Suprapubic skin (tissue), 4 donors: ENCODE data around the gene VAV2.

Experiments
- CTCF ChIP-seq, 2 donors: fragments of 200-600 bp in 1 of 2; fragments of 450-650 bp in 1 of 2; sonication (generic) in 1 of 2; IDR thresholded peaks; one replicate each; pipeline ENCODE4 v1.5.1; 2016 to 2019; ENCODE audit warnings: antibody characterized with exemption in 2 of 2, mild to moderate bottlenecking in 1 of 2, moderate library complexity in 1 of 2
- POLR2A ChIP-seq, 2 donors: fragments of 450-650 bp; IDR thresholded peaks; one replicate each; pipeline ENCODE4 v1.6.1; 2017; ENCODE audit warnings: antibody characterized with exemption in 2 of 2, mild to moderate bottlenecking in 2 of 2, moderate library complexity in 2 of 2
- POLR2AphosphoS5 ChIP-seq, 3 donors: sonication (generic); formaldehyde crosslinking; IDR thresholded peaks; one replicate each; pipeline ENCODE4 v1.6.1; 2017; ENCODE audit warnings: antibody characterized with exemption in 3 of 3

GRCh38 chr9:133967024-133967741 lies 24.9 kb downstream of the VAV2 start:
- TF ChIP-seq CTCF (IDR thresholded peaks at IDR 0.05) = no peak
- no peak for TF ChIP-seq POLR2AphosphoS5 (IDR thresholded peaks at IDR 0.05)
- no peak for TF ChIP-seq POLR2A (IDR thresholded peaks at IDR 0.05)
